Measurements from ENCODE around the gene SCP2D1. TPM values are rescaled to one million over a fixed set of nuclear protein-coding genes. Genes with fewer than 3 reads are reported as not detected.
"Not testable (repeated sequence)": the region's sequence is repeated elsewhere in the genome, so short reads cannot be mapped to it uniquely, and the experiment has no call there.

SCP2D1 gene
- not detected in 2 replicates for total RNA-seq

- Mint-ChIP-seq H3K36me3 (ENCODE audit: low read depth) (no peaks in the 10 kb centered on the region), H3K4me3 (no peak within 1 kb of the TSS), H3K27ac (no peak within 1 kb of the TSS), H3K27me3 (no peaks in the 10 kb centered on the region), H3K9me3 (no peaks in the 10 kb centered on the region), H3K4me1 (no peaks in the 10 kb centered on the region)
- intact Hi-C loops (cut with micrococcal nuclease): no loop called here
- no peak for DNase-seq
These were observed at the start of gene SCP2D1 for GRCh38 chr20:18813483-18813882. Gene SCP2D1, plus strand, starts transcription at chr20:18813783. Its CDS starts 33 bp downstream, at chr20:18813816.

- H3K9me3 Mint-ChIP-seq: no peaks in the 10 kb centered on the region
- no peak for DNase-seq
- no peak overlapping the region for H3K27ac Mint-ChIP-seq
- H3K27me3 Mint-ChIP-seq: peaks cover 5% of the 10 kb centered on the region
- H3K4me1 Mint-ChIP-seq: no peaks in the 10 kb centered on the region
- no peak overlapping the region for H3K4me3 Mint-ChIP-seq
- intact Hi-C loops (cut with micrococcal nuclease): no loop called here
- peaks cover 2% of the 10 kb centered on the region for H3K36me3 Mint-ChIP-seq (ENCODE audit: low read depth)
These were observed 45.9 kb upstream of the SCP2D1 start for GRCh38 chr20:18767676-18768075.

- no peaks in the 10 kb centered on the region for H3K9me3 Mint-ChIP-seq
- no peak overlapping the region for H3K4me3 Mint-ChIP-seq
- no peak overlapping the region for H3K27ac Mint-ChIP-seq
- H3K4me1 Mint-ChIP-seq: no peaks in the 10 kb centered on the region
- H3K36me3 Mint-ChIP-seq (ENCODE audit: low read depth): no peaks in the 10 kb centered on the region
- DNase-seq: no peak
- H3K27me3 Mint-ChIP-seq: peaks cover 5% of the 10 kb centered on the region
- intact Hi-C loops (cut with micrococcal nuclease): no loop called here
These were observed 40.0 kb upstream of the SCP2D1 start for GRCh38 chr20:18773566-18773965.

- intact Hi-C loops (cut with micrococcal nuclease): no loop called here
- DNase-seq: no peak
- H3K27ac Mint-ChIP-seq: no peak overlapping the region
- peaks cover 5% of the 10 kb centered on the region for H3K27me3 Mint-ChIP-seq
- H3K36me3 Mint-ChIP-seq (ENCODE audit: low read depth): no peaks in the 10 kb centered on the region
- H3K4me1 Mint-ChIP-seq: no peaks in the 10 kb centered on the region
- H3K4me3 Mint-ChIP-seq: no peak overlapping the region
- H3K9me3 Mint-ChIP-seq: no peaks in the 10 kb centered on the region
These were observed 39.4 kb upstream of the SCP2D1 start for GRCh38 chr20:18774207-18774606.

GRCh38 chr20:18775633-18776032 lies 38.0 kb upstream of the SCP2D1 start:
- DNase-seq: no peak
- Mint-ChIP-seq H3K4me1 (no peaks in the 10 kb centered on the region), H3K9me3 (no peaks in the 10 kb centered on the region), H3K4me3 (no peak overlapping the region), H3K27me3 (peaks cover 5% of the 10 kb centered on the region), H3K27ac (no peak overlapping the region), H3K36me3 (ENCODE audit: low read depth) (no peaks in the 10 kb centered on the region)
- intact Hi-C loops (cut with micrococcal nuclease): no loop called here

- Mint-ChIP-seq H3K27ac (no peak overlapping the region), H3K36me3 (ENCODE audit: low read depth) (no peaks in the 10 kb centered on the region), H3K27me3 (no peaks in the 10 kb centered on the region), H3K4me1 (no peaks in the 10 kb centered on the region), H3K4me3 (no peak overlapping the region), H3K9me3 (no peaks in the 10 kb centered on the region)
- intact Hi-C loops (cut with micrococcal nuclease): no loop called here
- peak; percentile 42 for DNase-seq
These were observed 34.7 kb upstream of the SCP2D1 start for GRCh38 chr20:18778690-18779392.

- no peaks in the 10 kb centered on the region for H3K9me3 Mint-ChIP-seq
- no peak for DNase-seq
- intact Hi-C loops (cut with micrococcal nuclease): no loop called here
- H3K27me3 Mint-ChIP-seq: no peaks in the 10 kb centered on the region
- no peaks in the 10 kb centered on the region for H3K36me3 Mint-ChIP-seq (ENCODE audit: low read depth)
- H3K4me1 Mint-ChIP-seq: no peaks in the 10 kb centered on the region
- H3K27ac Mint-ChIP-seq: no peak overlapping the region
- no peak overlapping the region for H3K4me3 Mint-ChIP-seq
These were observed 33.0 kb upstream of the SCP2D1 start for GRCh38 chr20:18780385-18781130.

- Mint-ChIP-seq H3K36me3 (ENCODE audit: low read depth) (no peaks in the 10 kb centered on the region), H3K9me3 (no peaks in the 10 kb centered on the region), H3K4me1 (no peaks in the 10 kb centered on the region), H3K27me3 (no peaks in the 10 kb centered on the region), H3K27ac (no peak overlapping the region), H3K4me3 (no peak overlapping the region)
- no peak for DNase-seq
- intact Hi-C loops (cut with micrococcal nuclease): no loop called here
These were observed 32.1 kb upstream of the SCP2D1 start for GRCh38 chr20:18781509-18781908.

GRCh38 chr20:18783385-18783959 lies 30.1 kb upstream of the SCP2D1 start:
- H3K4me3 Mint-ChIP-seq: no peak overlapping the region
- H3K36me3 Mint-ChIP-seq (ENCODE audit: low read depth): no peaks in the 10 kb centered on the region
- intact Hi-C loops (cut with micrococcal nuclease): no loop called here
- H3K9me3 Mint-ChIP-seq: no peaks in the 10 kb centered on the region
- H3K27ac Mint-ChIP-seq: no peak overlapping the region
- no peaks in the 10 kb centered on the region for H3K4me1 Mint-ChIP-seq
- DNase-seq: no peak
- H3K27me3 Mint-ChIP-seq: no peaks in the 10 kb centered on the region

GRCh38 chr20:18787046-18787445 lies 26.5 kb upstream of the SCP2D1 start:
- H3K27me3 Mint-ChIP-seq; DNase-seq; H3K4me3 Mint-ChIP-seq; H3K36me3 Mint-ChIP-seq (ENCODE audit: low read depth); H3K4me1 Mint-ChIP-seq; H3K27ac Mint-ChIP-seq; H3K9me3 Mint-ChIP-seq; intact Hi-C loops (cut with micrococcal nuclease): not testable (repeated sequence)

GRCh38 chr20:18788021-18788420 lies 25.6 kb upstream of the SCP2D1 start:
- no peak overlapping the region for H3K27ac Mint-ChIP-seq
- peaks cover 4% of the 10 kb centered on the region for H3K9me3 Mint-ChIP-seq
- H3K27me3 Mint-ChIP-seq: peaks cover 6% of the 10 kb centered on the region
- intact Hi-C loops (cut with micrococcal nuclease): no loop called here
- no peak for DNase-seq
- H3K4me3 Mint-ChIP-seq: no peak overlapping the region
- H3K36me3 Mint-ChIP-seq (ENCODE audit: low read depth): no peaks in the 10 kb centered on the region
- no peaks in the 10 kb centered on the region for H3K4me1 Mint-ChIP-seq

- Mint-ChIP-seq H3K36me3 (ENCODE audit: low read depth) (peaks cover 3% of the 10 kb centered on the region), H3K4me1 (peaks cover 6% of the 10 kb centered on the region), H3K9me3 (peaks cover 7% of the 10 kb centered on the region), H3K27ac (no peak overlapping the region), H3K27me3 (peaks cover 6% of the 10 kb centered on the region), H3K4me3 (no peak overlapping the region)
- DNase-seq: no peak
- intact Hi-C loops (cut with micrococcal nuclease): loop anchor here (5.0 kb wide), 3 partner anchors 283 to 1108 kb away; partner anchors contain the start of genes RRBP1, SEC23B and ZNF133
These were observed 22.8 kb upstream of the SCP2D1 start for GRCh38 chr20:18790787-18791186.

- H3K27me3 Mint-ChIP-seq: peaks cover 6% of the 10 kb centered on the region
- peaks cover 6% of the 10 kb centered on the region for H3K4me1 Mint-ChIP-seq
- peak overlapping the region; percentile 92 for H3K27ac Mint-ChIP-seq
- peak overlapping the region; percentile 93 for H3K4me3 Mint-ChIP-seq
- intact Hi-C loops (cut with micrococcal nuclease): loop anchor here (1.0 to 5.0 kb wide), 5 partner anchors 206 to 1112 kb away; partner anchors contain the start of genes DTD1, RRBP1, SEC23B and SMIM26
- peaks cover 12% of the 10 kb centered on the region for H3K9me3 Mint-ChIP-seq
- DNase-seq: peak; percentile 95
- H3K36me3 Mint-ChIP-seq (ENCODE audit: low read depth): peaks cover 3% of the 10 kb centered on the region
These were observed 19.8 kb upstream of the SCP2D1 start for GRCh38 chr20:18793625-18794427.
